Ishikawa (cell line): ENCODE results near the gene RWDD4.

Experiments
- CEBPB ChIP-seq: IDR thresholded peaks from 2 replicates; pipeline ENCODE4 v1.6.1; 2012
- CREB1 ChIP-seq: IDR thresholded peaks from 2 replicates; pipeline ENCODE4 v1.6.1; 2012; ENCODE audit warnings: low read depth
- EGR1 ChIP-seq: IDR thresholded peaks from 2 replicates; pipeline ENCODE4 v1.6.1; 2012
- EP300 ChIP-seq: IDR thresholded peaks from 2 replicates; pipeline ENCODE4 v1.6.1; 2012; ENCODE audit warnings: borderline replicate concordance
- FOXM1 ChIP-seq: IDR thresholded peaks from 2 replicates; pipeline ENCODE4 v1.6.1; 2012; ENCODE audit warnings: low read depth, borderline replicate concordance
- MAX ChIP-seq: IDR thresholded peaks from 2 replicates; pipeline ENCODE4 v1.6.1; 2012
- NFIC ChIP-seq: IDR thresholded peaks from 2 replicates; pipeline ENCODE4 v1.6.1; 2012
- RAD21 ChIP-seq: IDR thresholded peaks from 2 replicates; pipeline ENCODE4 v1.6.1; 2012; ENCODE audit warnings: low read depth
- REST ChIP-seq: IDR thresholded peaks from 2 replicates; pipeline ENCODE4 v1.6.1; 2012; ENCODE audit warnings: low read depth, mild to moderate bottlenecking
- TAF1 ChIP-seq: IDR thresholded peaks from 2 replicates; pipeline ENCODE4 v1.6.1; 2012; ENCODE audit warnings: low read depth, mild to moderate bottlenecking
- TCF12 ChIP-seq: IDR thresholded peaks from 2 replicates; pipeline ENCODE4 v1.6.1; 2012; ENCODE audit warnings: low read depth
- TEAD4 ChIP-seq: IDR thresholded peaks from 2 replicates; pipeline ENCODE4 v1.6.1; 2012
- USF1 ChIP-seq: IDR thresholded peaks from 2 replicates; pipeline ENCODE4 v1.6.1; 2012
- YY1 ChIP-seq: IDR thresholded peaks from 2 replicates; pipeline ENCODE4 v1.6.1; 2012; ENCODE audit warnings: low read depth
- ZBTB7A ChIP-seq: IDR thresholded peaks from 2 replicates; pipeline ENCODE4 v1.6.1; 2012; ENCODE audit warnings: low read depth

The RWDD4 gene

DNA sequence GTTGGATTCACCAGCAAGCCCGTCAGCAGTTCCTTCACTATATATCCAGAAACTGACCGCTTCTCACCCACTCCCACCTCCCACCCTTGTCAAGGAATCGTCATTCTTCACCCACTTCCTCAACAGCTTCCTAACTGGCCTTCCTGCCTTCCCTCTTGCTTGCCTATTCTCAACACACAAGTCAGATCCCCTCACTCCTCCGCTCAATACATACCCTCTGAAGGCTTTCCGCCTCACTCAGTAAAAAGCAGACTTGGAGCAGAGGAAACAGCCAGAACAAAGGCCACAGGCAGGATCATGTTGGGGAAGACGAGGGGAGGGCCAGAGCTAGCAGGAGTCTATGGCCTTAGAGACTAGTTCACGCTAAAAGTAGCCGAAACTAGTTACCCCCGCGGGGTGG is 23.7 kb downstream of the RWDD4 start:
- TF ChIP-seq CREB1: no peak
- TF ChIP-seq YY1: no peak
- no peak for TF ChIP-seq EP300
- no peak for TF ChIP-seq NFIC
- no peak for TF ChIP-seq CEBPB
- no peak for TF ChIP-seq TCF12
- no peak for TF ChIP-seq FOXM1
- TF ChIP-seq EGR1: no peak
- TF ChIP-seq ZBTB7A: no peak
- no peak for TF ChIP-seq RAD21
- no peak for TF ChIP-seq TAF1
- TF ChIP-seq USF1: no peak
- TF ChIP-seq MAX: no peak
- no peak for TF ChIP-seq TEAD4
- no peak for TF ChIP-seq REST

GRCh38 chr4:183633476-183634400 is 25.2 kb downstream of the RWDD4 start:
- TF ChIP-seq REST (no peak), TEAD4 (no peak), TCF12 (no peak), TAF1 (no peak), CEBPB (no peak), FOXM1 (no peak), RAD21 (no peak)

DNA sequence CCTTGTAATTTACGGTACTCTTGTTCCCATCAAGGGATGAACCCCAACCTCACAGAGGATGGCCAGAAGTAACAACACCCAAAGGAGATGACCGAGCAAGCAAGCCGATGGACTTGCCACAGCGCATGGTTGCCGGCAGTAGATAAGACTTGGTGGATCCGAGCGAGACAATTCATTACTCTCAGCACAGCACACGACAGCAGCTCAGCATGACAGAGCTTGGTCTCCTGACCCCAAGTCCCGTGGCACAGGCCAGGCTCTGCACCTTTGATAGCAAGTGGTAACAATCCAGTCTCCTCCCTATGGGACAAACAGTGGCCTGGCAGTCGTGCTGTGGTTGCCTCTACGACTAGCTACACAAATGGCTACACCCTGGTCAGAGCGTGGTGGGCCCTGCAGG is 26.3 kb downstream of the RWDD4 start:
- TF ChIP-seq RAD21 (no peak), TCF12 (no peak)

- TF ChIP-seq FOXM1 (no peak), TCF12 (no peak), CREB1 (no peak), EGR1 (no peak), USF1 (no peak), NFIC (no peak), TEAD4 (no peak), EP300 (no peak), TAF1 (no peak), REST (no peak)
Measured at GRCh38 chr4:183631577-183632198, 27.3 kb downstream of the RWDD4 start.
